Testis (tissue), 2 donors: ENCODE data around the gene MSN.

Source experiments
- CTCF ChIP-seq, 3 experiments: fragments of 450-650 bp in 2 of 3; fragments of 200-600 bp in 1 of 3; sonication (generic) in 1 of 3; IDR thresholded peaks; one replicate each; pipeline ENCODE4 v1.5.1; 2016 to 2019; ENCODE audit warnings: antibody characterized with exemption in 3 of 3, mild to moderate bottlenecking in 2 of 3, moderate library complexity in 1 of 3
- POLR2A ChIP-seq: fragments of 450-650 bp; IDR thresholded peaks from one replicate; pipeline ENCODE4 v1.6.1; 2017; ENCODE audit warnings: antibody characterized with exemption, mild to moderate bottlenecking, moderate library complexity

GRCh38 chrX:65781845-65782244, 114.4 kb downstream of the MSN start:
- TF ChIP-seq CTCF (IDR thresholded peaks at IDR 0.05) (no peak), POLR2A (no peak)
